ENCODE results near the gene METTL22.

GRCh38 chr16:8647721-8648318 is 26.3 kb downstream of the METTL22 start:
- TF ChIP-seq CTCF (IDR thresholded peaks at IDR 0.05; ENCODE audit: poor library complexity, severe bottlenecking): no peak
- no peak for TF ChIP-seq EP300 (conservative IDR thresholded peaks at IDR 0.05; ENCODE audit: poor library complexity, severe bottlenecking)
- no peak for TF ChIP-seq POLR2AphosphoS5 (IDR thresholded peaks at IDR 0.05)
- no peak for TF ChIP-seq EZH2 (IDR thresholded peaks at IDR 0.05; ENCODE audit: borderline replicate concordance, insufficient read depth, low read length, poor library complexity, severe bottlenecking)
- no peak for TF ChIP-seq REST (IDR thresholded peaks at IDR 0.05; ENCODE audit: borderline replicate concordance)
- no peak for TF ChIP-seq RAD21 (conservative IDR thresholded peaks at IDR 0.05)
- no peak for TF ChIP-seq TAF1 (IDR thresholded peaks at IDR 0.05; ENCODE audit: low read depth)
- TF ChIP-seq MXI1 (conservative IDR thresholded peaks at IDR 0.05; ENCODE audit: poor library complexity, severe bottlenecking): no peak
- TF ChIP-seq SMC3 (conservative IDR thresholded peaks at IDR 0.05; ENCODE audit: poor library complexity): no peak
